HEK293T (cell line): ENCODE data around the gene IMPDH1.

Source experiments
- ARNT ChIP-seq: fragments of 450-650 bp; IDR thresholded peaks from 2 replicates; pipeline ENCODE4 v1.6.1; 2017; ENCODE audit warnings: mild to moderate bottlenecking
- ELF4 ChIP-seq: fragments of 450-650 bp; IDR thresholded peaks from 2 replicates; pipeline ENCODE4 v1.6.1; 2017; ENCODE audit warnings: antibody characterized with exemption
- FOXA1 ChIP-seq: fragments of 450-650 bp; IDR thresholded peaks from 2 replicates; pipeline ENCODE4 v1.6.1; 2016; ENCODE audit warnings: mild to moderate bottlenecking
- HDGF ChIP-seq: fragments of 450-650 bp; IDR thresholded peaks from 2 replicates; pipeline ENCODE4 v1.6.1; 2017; ENCODE audit warnings: antibody characterized with exemption, borderline replicate concordance
- SP1 ChIP-seq: fragments of 450-650 bp; IDR thresholded peaks from 2 replicates; pipeline ENCODE4 v1.6.1; 2017

DNA sequence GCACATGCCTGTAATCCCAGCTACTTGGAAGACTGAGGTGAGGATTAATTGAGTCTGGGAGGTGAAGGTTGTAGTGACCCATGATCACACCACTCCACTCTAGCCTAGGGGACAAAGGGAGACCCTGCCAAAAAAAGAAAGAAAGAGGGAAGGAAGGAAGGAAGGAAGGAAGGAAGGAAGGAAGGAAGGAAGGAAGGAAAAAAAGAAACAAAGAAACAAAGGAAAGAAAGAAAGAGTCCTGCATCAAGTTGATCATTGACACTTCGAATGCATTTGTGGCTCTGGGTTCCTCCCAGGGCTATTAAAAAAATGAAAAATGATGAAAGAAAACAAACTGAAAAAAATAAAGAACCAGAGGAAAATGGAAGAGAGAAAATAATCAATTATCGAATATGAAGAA is 44.4 kb downstream of the IMPDH1 start:
- TF ChIP-seq ELF4 (no peak), ARNT (no peak), HDGF (no peak), SP1 (no peak), FOXA1 (no peak)
